Kidney (tissue), 14 donors: ENCODE data around the gene GPRC5A. TPM values are rescaled to one million over a fixed set of nuclear protein-coding genes. Genes with fewer than 3 reads are reported as not detected.
A peak's percentile ranks its signal among the peaks of the same experiment; 100 is the strongest.

Experiments
- DNase-seq, 5 donors: peaks; one replicate each; pipeline ENCODE4 v3.0.0-alpha.2; 2013 to 2020
- FAIRE-seq: peaks from 2 replicates; lab custom pipeline; 2012; peaks lifted over from hg19 to GRCh38; lab: Jason Lieb, UNC
- H3K27ac ChIP-seq, 2 donors: one replicate each; pipeline ENCODE4 v1.7.0; 2013; ENCODE audit warnings: low read depth in 2 of 2, low read length in 2 of 2, inconsistent platforms in 1 of 2
- H3K27me3 ChIP-seq: one replicate; pipeline ENCODE4 v1.7.1; 2013; ENCODE audit warnings: low read length, inconsistent platforms; ENCODE audit not compliant: control insufficient read depth, insufficient read depth
- H3K36me3 ChIP-seq, 3 donors: one replicate each; pipeline versions ENCODE4 v1.7.0 to v1.7.1; 2013; ENCODE audit warnings: low read length in 3 of 3, control low read depth in 1 of 3, inconsistent platforms in 1 of 3; ENCODE audit not compliant: insufficient read depth in 3 of 3, control insufficient read depth in 2 of 3
- H3K4me1 ChIP-seq, 3 donors: one replicate each; pipeline versions ENCODE4 v1.7.0 to v1.7.1; 2013; ENCODE audit warnings: low read length in 3 of 3, inconsistent platforms in 1 of 3, low read depth in 1 of 3; ENCODE audit not compliant: control insufficient read depth in 2 of 3, insufficient read depth in 2 of 3
- H3K4me3 ChIP-seq, 3 donors: one replicate each; pipeline versions ENCODE4 v1.7.0 to v1.8.1; 2013; ENCODE audit warnings: low read length in 3 of 3, control low read depth in 1 of 3, inconsistent platforms in 1 of 3
- H3K9ac ChIP-seq, 3 donors: one replicate each; pipeline versions ENCODE4 v1.7.0 to v1.7.1; 2013; ENCODE audit warnings: low read length in 3 of 3, control low read depth in 1 of 3, inconsistent platforms in 1 of 3
- H3K9me3 ChIP-seq, 3 donors: one replicate each; pipeline versions ENCODE4 v1.7.0 to v1.7.1; 2013; ENCODE audit warnings: low read length in 3 of 3, control low read depth in 1 of 3, inconsistent platforms in 1 of 3; ENCODE audit not compliant: control insufficient read depth in 2 of 3, insufficient read depth in 1 of 3
- CTCF ChIP-seq: IDR thresholded peaks from 3 replicates; pipeline ENCODE4 v1.5.1; 2012; ENCODE audit warnings: mild to moderate bottlenecking, moderate library complexity, borderline replicate concordance; ENCODE audit not compliant: insufficient read depth; ENCODE audit errors: extremely low read depth
- intact Hi-C: fragments of 100-400 bp; cut with DNase I; formaldehyde crosslinking; loops from one replicate; pipeline ENCODE4 v1.11.1; 2022
- polyA plus RNA-seq: library from polyadenylated mRNA; stranded (reverse); fragments of 350-450 nt; fragmentation: Illumina TruSeq; extraction: RNeasy Lipid Tissue Mini Kit (QIAGEN cat#74804); gene quantifications from one replicate; pipeline ENCODE4 v1.2.3, GENCODE V29; 2014; ENCODE audit warnings: low read depth, low replicate concordance; ENCODE audit not compliant: insufficient read depth
- total RNA-seq: library from RNA; stranded (reverse); fragmentation: NEBNext Ultra II Directional; extraction: Animal tissue kit (Norgen Biotek cat#: 25700); gene quantifications from one replicate; pipeline ENCODE4 v1.2.1, GENCODE V29; 2021
- donor health status: control.
- donor health status: control.
- donor health status: control.
- donor health status: control.
- donor health status: control.
- donor health status: DM: yes; HTN: yes; CAD: no.
- donor health status: Normal renal cell carcinoma (clear cell type).

GPRC5A gene
- total and polyA plus RNA-seq, 2 donors from 2014 or later: 6.3 to 60.6 TPM

- Histone ChIP-seq H3K9me3 (no peaks in the 10 kb centered on the region), H3K4me1 (no peaks in the 10 kb centered on the region), H3K9ac (no peak overlapping the region), H3K27ac (no peak overlapping the region), H3K36me3 (no peaks in the 10 kb centered on the region), H3K4me3 (no peak overlapping the region), H3K27me3 (no peaks in the 10 kb centered on the region)
- no peak for DNase-seq
- FAIRE-seq: no peak
- no peak for TF ChIP-seq CTCF
- intact Hi-C loops: no loop called here
These were observed 32.8 kb downstream of the GPRC5A start for GRCh38 chr12:12924169-12924568.

GRCh38 chr12:12925388-12925787 lies 34.0 kb downstream of the GPRC5A start:
- DNase-seq: no peak
- TF ChIP-seq CTCF: no peak
- Histone ChIP-seq H3K27ac (no peak overlapping the region), H3K4me3 (no peak overlapping the region), H3K27me3 (no peaks in the 10 kb centered on the region), H3K9me3 (no peaks in the 10 kb centered on the region), H3K9ac (no peak overlapping the region), H3K4me1 (no peaks in the 10 kb centered on the region), H3K36me3 (no peaks in the 10 kb centered on the region)
- no peak for FAIRE-seq
- intact Hi-C loops: no loop called here

GRCh38 chr12:12926571-12927071 lies 35.3 kb downstream of the GPRC5A start:
- TF ChIP-seq CTCF: no peak
- intact Hi-C loops: no loop called here
- Histone ChIP-seq H3K36me3 (no peaks in the 10 kb centered on the region), H3K9ac (no peak overlapping the region), H3K9me3 (no peaks in the 10 kb centered on the region), H3K27ac (no peak overlapping the region), H3K27me3 (no peaks in the 10 kb centered on the region), H3K4me3 (peak overlapping the region in 1 of 3 donors; percentile 58), H3K4me1 (no peaks in the 10 kb centered on the region)
- DNase-seq (no peak), FAIRE-seq (no peak)
